Endothelial cell of umbilical vein (primary cell): Measurements from ENCODE around the gene GRID1. TPM values are rescaled to one million over a fixed set of nuclear protein-coding genes. Genes with fewer than 3 reads are reported as not detected.

ENCODE experiments used
- BruUV-seq: library from RNA; stranded (reverse); fragments of 400-500 nt; replicated peaks from 2 replicates; lab custom pipeline; 2021; lab: Mats Ljungman, UMichigan
- CTCF ChIA-PET: fragments of 300-600, 350-600 bp; sonication (Branson Sonifier 250); formaldehyde crosslinking; loops from one replicate; lab custom pipeline; 2021; ENCODE audit warnings: antibody characterized with exemption, inconsistent platforms; lab: Charles Lee
- POLR2A ChIA-PET: fragments of 300-600, 350-600 bp; sonication (Branson Sonifier 250); formaldehyde crosslinking; loops from one replicate; lab custom pipeline; 2021; ENCODE audit warnings: antibody characterized with exemption, inconsistent platforms; lab: Charles Lee
- DNase-seq: peaks from one replicate; pipeline ENCODE4 v3.0.0-alpha.2; 2011; ENCODE audit warnings: low read depth, low spot score
- FAIRE-seq: peaks from 2 replicates; lab custom pipeline; 2011; peaks lifted over from hg19 to GRCh38; lab: Jason Lieb, UNC
- H2AFZ ChIP-seq: 2 replicates; pipeline ENCODE4 v1.6.0; 2012; ENCODE audit warnings: low read depth, low read length, control low read depth, inconsistent platforms
- H3K27ac ChIP-seq: 2 replicates; pipeline ENCODE4 v1.5.1; 2011; ENCODE audit warnings: low read depth, mild to moderate bottlenecking, control low read depth, low read length, moderate library complexity; ENCODE audit not compliant: insufficient read depth
- H3K27me3 ChIP-seq, 2 experiments: 2 replicates each; pipeline versions ENCODE4 v1.6.0 to v1.6.1; 2011; ENCODE audit warnings: low read length in 2 of 2, mixed read lengths in 1 of 2; ENCODE audit not compliant: control insufficient read depth in 2 of 2, insufficient read depth in 2 of 2
- H3K36me3 ChIP-seq, 2 experiments: 2 replicates in 1 of 2; 3 replicates in 1 of 2; pipeline ENCODE4 v1.5.1; 2011; ENCODE audit warnings: low read length in 2 of 2, mild to moderate bottlenecking in 1 of 2, moderate library complexity in 1 of 2; ENCODE audit not compliant: control insufficient read depth in 2 of 2, insufficient read depth in 2 of 2; ENCODE audit errors: extremely low read depth in 1 of 2
- H3K4me1 ChIP-seq: 3 replicates; pipeline ENCODE4 v1.5.1; 2011; ENCODE audit warnings: mild to moderate bottlenecking, low read length; ENCODE audit not compliant: control insufficient read depth, insufficient read depth; ENCODE audit errors: extremely low read depth
- H3K4me2 ChIP-seq: 2 replicates; pipeline ENCODE4 v1.6.1; 2011; ENCODE audit warnings: low read length, control low read depth, mixed read lengths; ENCODE audit not compliant: insufficient read depth
- H3K4me3 ChIP-seq, 3 experiments: fragments of 200-600 bp in 1 of 3; sonication (generic), shearing (Covaris generic) in 1 of 3; replicated peaks in 1 of 3; 2 replicates each; pipeline ENCODE4 v1.5.1; 2011 to 2016; ENCODE audit warnings: control low read depth in 3 of 3, low read length in 3 of 3, mild to moderate bottlenecking in 2 of 3, inconsistent platforms in 1 of 3, low read depth in 1 of 3, moderate library complexity in 1 of 3; ENCODE audit not compliant: insufficient read depth in 1 of 3
- H3K79me2 ChIP-seq: 2 replicates; pipeline ENCODE4 v1.6.0; 2012; ENCODE audit warnings: low read length, inconsistent platforms; ENCODE audit not compliant: control insufficient read depth, insufficient read depth
- H3K9ac ChIP-seq: replicated peaks from 2 replicates; pipeline ENCODE3; 2011; ENCODE audit warnings: low read length, control low read depth; ENCODE audit not compliant: insufficient read depth; ENCODE audit errors: extremely low read depth
- H3K9me1 ChIP-seq: replicated peaks from 3 replicates; pipeline ENCODE4 v1.6.0; 2011; ENCODE audit warnings: mild to moderate bottlenecking, low read length; ENCODE audit not compliant: control insufficient read depth, insufficient read depth; ENCODE audit errors: extremely low read depth
- H3K9me3 ChIP-seq: replicated peaks from 2 replicates; pipeline ENCODE4 v1.5.1; 2012; ENCODE audit warnings: low read length, inconsistent platforms; ENCODE audit not compliant: control insufficient read depth, insufficient read depth
- H4K20me1 ChIP-seq: replicated peaks from 2 replicates; pipeline ENCODE3; 2011; ENCODE audit warnings: mild to moderate bottlenecking, low read length; ENCODE audit not compliant: control insufficient read depth, insufficient read depth; ENCODE audit errors: extremely low read depth
- CTCF ChIP-seq, 2 donors: IDR thresholded peaks; 1 replicate in 1 of 2; 2 replicates in 1 of 2; pipeline ENCODE4 v1.5.1; 2011; ENCODE audit warnings: low read length in 2 of 2, mild to moderate bottlenecking in 2 of 2, moderate library complexity in 2 of 2, control low read depth in 1 of 2, inconsistent platforms in 1 of 2, low read depth in 1 of 2; ENCODE audit not compliant: insufficient read depth in 1 of 2; ENCODE audit errors: extremely low read depth in 1 of 2
- EZH2 ChIP-seq: IDR thresholded peaks from 2 replicates; pipeline ENCODE4 v1.6.1; 2012; ENCODE audit warnings: borderline replicate concordance, low read depth, mild to moderate bottlenecking, moderate library complexity, low read length, inconsistent platforms; ENCODE audit not compliant: severe bottlenecking
- FOS ChIP-seq: IDR thresholded peaks from 2 replicates; pipeline ENCODE4 v1.6.1; 2011; ENCODE audit warnings: mild to moderate bottlenecking, low read length, moderate library complexity, borderline replicate concordance; ENCODE audit not compliant: insufficient read depth
- JUN ChIP-seq: IDR thresholded peaks from 2 replicates; pipeline ENCODE4 v1.6.1; 2011; ENCODE audit warnings: borderline replicate concordance, low read depth; ENCODE audit not compliant: insufficient read length, insufficient read depth
- MAX ChIP-seq: IDR thresholded peaks from 2 replicates; pipeline ENCODE4 v1.6.1; 2011; ENCODE audit not compliant: insufficient read depth, insufficient read length
- POLR2AphosphoS5 ChIP-seq: IDR thresholded peaks from 2 replicates; pipeline ENCODE4 v1.6.1; 2012; ENCODE audit warnings: low read depth, mild to moderate bottlenecking, control low read depth, low read length, moderate library complexity; ENCODE audit not compliant: insufficient read depth
- dilution Hi-C: fragments of 300-500 bp; cut with MboI; formaldehyde crosslinking; loops from one replicate; pipeline ENCODE4 v1.15.0; 2019; ENCODE audit warnings: low sequenced_read_pairs; ENCODE audit not compliant: extremely low pct_ligation_motif_present
- intact Hi-C: fragments of 100-400 bp; cut with micrococcal nuclease; formaldehyde crosslinking; loops from one replicate; pipeline ENCODE4 v1.10.0; 2022
- polyA plus RNA-seq, 4 experiments: library from polyadenylated mRNA; depleted of rRNA in 3 of 4; stranded (reverse) in 3 of 4; unstranded in 1 of 4; fragments of >200 nt; gene quantifications; 2 replicates each; pipeline versions ENCODE4 v1.2.1 to v1.2.3, GENCODE V29; 2011 to 2012; ENCODE audit warnings: missing spikeins in 1 of 4
- total RNA-seq: library from RNA; stranded (reverse); gene quantifications from 2 replicates; pipeline ENCODE4 v1.2.3, GENCODE V29; 2021

Gene GRID1
- total and polyA plus RNA-seq, 2 donors (not counting 3 experiments of a cell fraction or from before 2014, with no cell fraction given): not detected

- BruUV-seq: no TSS peak
- H3K4me2 ChIP-seq: no peak overlapping the region
- CTCF ChIA-PET: no interaction called here
- no peaks in the 10 kb centered on the region for H3K4me1 ChIP-seq
- FAIRE-seq (no peak), DNase-seq (no peak)
- H3K79me2 ChIP-seq: no peaks in the 10 kb centered on the region
- no peaks in the 10 kb centered on the region for H3K27me3 ChIP-seq
- POLR2A ChIA-PET: interaction anchor here (0.7 kb wide), 1 partner anchor 38 kb away, joined by 3 read pairs; no protein-coding TSS in a partner anchor
- no peak overlapping the region for H3K27ac ChIP-seq
- H3K9me1 ChIP-seq: no peaks in the 10 kb centered on the region
- no peaks in the 10 kb centered on the region for H3K9me3 ChIP-seq
- no peak overlapping the region for H2AFZ ChIP-seq
- intact Hi-C loops: no loop called here
- H3K36me3 ChIP-seq: no peaks in the 10 kb centered on the region
- H3K9ac ChIP-seq: no peak overlapping the region
- dilution Hi-C loops: no loop called here
- H3K4me3 ChIP-seq: no peak overlapping the region
- H4K20me1 ChIP-seq: no peaks in the 10 kb centered on the region
- TF ChIP-seq POLR2AphosphoS5 (no peak), MAX (no peak), CTCF (IDR thresholded peaks at IDR 0.05; ENCODE audit: extremely low read depth in 1 of 2, insufficient read depth in 1 of 2, low read depth in 1 of 2, low read length in 2 of 2) (no peak), FOS (no peak), EZH2 (no peak), JUN (no peak)
These were observed 74.8 kb downstream of the GRID1 start for GRCh38 chr10:86291616-86292340.
